Endothelial cell of hepatic sinusoid (primary cell): ENCODE results near the gene SERINC2.

Source experiments
- in situ Hi-C: cut with HindIII; loops from 2 replicates; pipeline ENCODE4 v1.10.0; 2017; ENCODE audit warnings: low sequenced_read_pairs

SERINC2 gene

GRCh38 chr1:31412732-31413404 lies at the start of gene SERINC2:
Gene SERINC2 (plus strand): TSS chr1:31413213. CDS start chr1:31413266, 53 bp downstream.
- in situ Hi-C loops = no loop called here

- in situ Hi-C loops = no loop called here
Observed at GRCh38 chr1:31364561-31365250, 48.3 kb upstream of the SERINC2 start.

DNA sequence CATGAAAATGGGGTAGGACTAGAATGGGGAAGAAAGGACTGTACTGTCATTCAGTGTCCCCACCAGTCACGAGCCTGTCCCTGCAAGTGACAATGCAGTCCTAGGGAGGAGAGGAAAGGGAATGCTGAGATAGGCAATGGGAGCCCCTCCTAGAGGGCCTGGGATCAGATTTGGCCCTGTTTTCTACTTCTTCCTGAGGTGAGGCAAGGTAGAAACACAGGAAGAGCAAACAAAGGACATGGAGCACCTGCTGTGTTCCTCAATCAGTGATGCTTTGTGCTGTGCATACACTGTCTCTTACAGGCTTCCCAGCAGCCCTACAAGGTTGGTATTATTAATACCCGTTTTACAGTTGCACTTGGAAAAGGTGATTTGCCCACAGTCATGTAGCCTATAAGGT lies 46.2 kb upstream of the SERINC2 start:
- in situ Hi-C loops = no loop called here

DNA sequence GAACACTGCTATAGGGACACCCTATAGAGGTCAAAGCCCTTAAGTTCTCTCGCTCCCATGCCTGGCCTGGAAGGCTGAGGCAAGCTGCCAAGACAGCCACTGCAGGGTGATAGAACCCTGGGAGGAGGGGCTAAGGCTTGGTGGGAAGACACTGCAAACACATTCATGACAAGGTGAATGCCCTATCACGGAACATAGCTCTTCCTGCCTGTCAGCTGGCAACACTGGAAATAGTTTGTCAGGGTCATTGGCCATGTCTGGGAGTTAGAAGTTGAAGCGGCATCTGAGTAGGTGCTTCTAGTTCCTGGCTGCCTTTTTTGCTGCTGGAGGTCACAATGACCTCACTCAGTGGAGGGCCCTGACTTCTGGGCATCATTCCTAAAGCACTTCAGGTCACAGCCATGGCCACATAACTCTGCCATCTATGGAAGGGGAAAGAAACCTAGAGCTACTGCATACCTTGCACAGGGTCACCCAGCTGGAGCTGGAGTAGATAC lies 44.4 kb upstream of the SERINC2 start:
- in situ Hi-C loops = no loop called here

DNA sequence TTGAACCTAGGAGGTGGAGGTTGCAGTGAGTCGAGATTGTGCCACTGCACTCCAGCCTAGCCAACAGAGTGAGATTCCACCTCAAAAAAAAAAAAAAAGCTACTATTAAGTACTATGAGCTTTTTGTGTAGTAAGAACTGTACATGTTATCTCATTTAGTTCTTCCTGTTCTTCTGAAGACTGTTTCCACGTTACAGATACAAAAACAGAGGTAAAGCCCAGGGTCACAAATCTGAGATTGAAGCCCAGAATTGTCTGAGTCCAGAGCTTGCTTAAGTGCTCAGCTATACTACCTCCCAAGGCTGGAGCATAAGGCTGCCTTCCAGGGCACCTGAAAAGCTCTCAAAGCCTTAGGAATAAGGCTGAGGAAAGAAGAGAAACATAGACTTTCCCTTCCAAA lies 43.0 kb upstream of the SERINC2 start:
- in situ Hi-C loops = no loop called here

DNA sequence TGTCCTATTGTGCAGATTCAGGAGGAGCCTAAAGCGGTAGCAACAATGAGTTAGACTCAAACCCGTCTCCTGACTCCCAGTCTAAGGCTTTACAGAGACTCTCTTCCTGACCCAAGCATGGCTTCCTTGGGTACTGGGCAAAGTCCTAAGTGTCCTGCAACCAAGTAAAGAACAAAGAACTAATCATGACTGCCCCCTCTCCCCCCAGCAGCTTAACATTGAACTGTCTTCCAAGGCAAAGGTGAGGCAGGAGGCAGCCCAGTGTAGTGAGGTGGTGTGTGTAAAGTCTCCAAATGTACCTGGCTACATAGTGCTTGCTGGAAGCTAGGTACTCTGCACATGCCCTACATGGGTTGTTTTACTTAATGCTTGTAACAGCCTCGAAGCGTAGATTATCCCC lies 42.4 kb upstream of the SERINC2 start:
- in situ Hi-C loops = no loop called here

- in situ Hi-C loops = no loop called here
Observed at GRCh38 chr1:31371121-31371959, 41.7 kb upstream of the SERINC2 start.

DNA sequence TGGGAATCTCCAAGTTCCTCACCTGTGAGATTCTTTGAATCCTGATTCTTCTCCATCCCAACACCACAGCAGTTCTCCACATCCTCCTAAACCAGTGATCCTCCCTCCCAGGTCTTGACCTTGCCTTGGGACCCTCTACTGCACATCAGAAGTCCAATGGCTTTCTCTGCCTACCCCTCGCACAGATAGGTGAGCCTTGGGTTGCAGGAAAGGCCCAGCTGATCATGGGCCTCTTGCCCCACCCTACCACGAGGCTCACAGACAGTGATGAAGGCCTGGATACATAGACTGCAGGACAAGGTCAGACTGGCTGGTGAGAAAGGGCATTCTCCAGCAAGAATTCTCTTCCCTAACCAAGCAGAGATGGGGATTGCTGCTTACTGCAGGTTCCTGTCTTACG lies 41.0 kb upstream of the SERINC2 start:
- in situ Hi-C loops = no loop called here

DNA sequence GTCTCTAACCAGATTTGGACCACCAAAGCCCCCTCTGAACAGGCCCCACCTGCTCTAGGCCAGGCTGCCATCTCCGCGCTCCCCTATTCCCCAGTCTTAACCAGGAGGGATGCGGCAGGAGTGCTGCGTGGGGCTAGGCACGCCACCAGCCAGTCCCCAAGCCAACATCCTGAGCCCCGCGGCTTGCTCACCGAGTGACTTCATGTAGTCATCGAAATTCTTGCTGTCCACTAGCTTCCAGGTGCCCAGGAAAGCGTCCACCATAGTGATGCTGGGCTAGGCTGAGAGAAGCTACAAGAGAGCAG lies 40.3 kb upstream of the SERINC2 start:
- in situ Hi-C loops = no loop called here

DNA sequence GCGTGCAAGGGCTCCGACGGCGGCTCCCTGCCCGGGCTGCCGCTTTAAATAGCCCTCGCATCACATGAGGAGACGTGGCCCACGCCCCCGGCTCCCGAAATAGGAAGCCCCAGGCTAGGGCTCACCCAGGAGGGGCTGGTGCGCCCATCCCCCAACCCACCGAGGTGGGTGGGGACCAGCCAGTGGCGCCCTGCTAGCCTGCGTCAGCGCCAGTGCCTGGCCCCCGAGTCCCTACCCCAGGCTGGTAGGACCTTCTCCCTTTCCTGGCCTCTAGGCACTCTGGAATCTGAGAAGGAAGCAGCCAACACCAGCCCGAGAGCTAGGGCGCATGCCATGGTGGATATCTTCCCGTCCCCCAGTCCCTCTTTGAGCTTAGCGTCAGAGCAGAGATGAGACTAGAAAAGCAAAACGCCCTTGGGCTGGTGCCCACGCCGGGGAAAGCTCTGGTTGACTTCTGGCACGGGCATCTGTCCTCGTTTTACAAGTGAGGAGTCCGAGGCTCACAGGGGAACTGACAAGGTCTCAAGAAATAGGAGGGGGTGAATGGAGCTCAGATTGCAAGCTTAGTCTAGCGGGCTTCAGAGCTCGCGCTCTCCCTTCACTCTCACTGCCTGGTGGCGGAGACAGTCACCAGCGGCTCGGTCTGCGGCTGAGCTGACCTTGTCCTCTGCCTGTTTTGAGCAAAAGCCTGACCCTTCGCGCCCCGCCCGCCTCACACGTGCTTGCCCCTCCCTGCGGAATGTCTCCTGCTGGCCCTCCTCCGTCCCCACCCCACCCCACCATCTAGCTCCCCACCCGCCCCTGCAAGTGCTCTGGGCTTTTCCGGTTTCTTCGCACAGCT lies 39.7 kb upstream of the SERINC2 start, which contains the start of gene FABP3:
Gene FABP3 (minus strand): TSS at position 21 of the 841 bp plus-strand sequence. CDS start 62 bp downstream, outside the sequence.
- in situ Hi-C loops = no loop called here

GRCh38 chr1:31373897-31374486 lies 39.0 kb upstream of the SERINC2 start:
- in situ Hi-C loops = no loop called here

- in situ Hi-C loops = no loop called here
Observed at GRCh38 chr1:31374511-31375196, 38.4 kb upstream of the SERINC2 start.

DNA sequence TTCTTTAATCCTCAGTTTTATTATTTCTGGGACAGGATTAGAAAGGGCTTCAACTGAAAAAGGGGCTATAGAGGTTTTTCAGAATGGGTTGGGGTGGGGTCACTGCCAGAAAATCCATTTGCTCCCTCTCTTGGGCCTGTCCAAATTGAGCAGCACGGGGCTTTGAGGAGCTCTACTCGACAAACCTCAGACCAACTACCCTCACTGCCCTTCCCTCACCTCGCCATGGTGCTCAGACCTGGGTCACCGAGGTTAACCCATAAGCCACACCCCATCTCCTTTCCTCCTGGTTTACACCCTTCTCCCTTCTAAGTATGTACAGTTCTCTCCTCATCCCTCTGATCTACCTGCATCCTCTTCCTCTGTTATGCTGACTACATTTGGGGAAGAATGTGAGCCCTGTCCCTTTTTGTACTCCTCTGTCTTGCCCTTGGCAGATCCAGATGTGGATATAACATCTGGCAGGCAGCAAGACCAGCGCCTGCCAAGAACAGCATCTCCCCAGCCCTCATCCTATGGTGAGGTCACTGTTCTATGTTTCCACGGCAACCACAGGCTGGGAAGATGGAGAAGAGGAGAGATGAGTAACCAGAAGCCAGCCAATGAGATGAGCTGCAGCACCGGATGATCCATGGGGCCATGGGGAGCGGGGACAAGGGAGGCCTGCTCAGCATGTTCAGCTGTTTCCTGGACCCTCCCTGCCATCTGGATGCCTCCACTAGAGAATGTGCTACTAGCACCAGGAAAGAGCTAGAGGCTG lies 36.5 kb upstream of the SERINC2 start:
- in situ Hi-C loops = no loop called here

DNA sequence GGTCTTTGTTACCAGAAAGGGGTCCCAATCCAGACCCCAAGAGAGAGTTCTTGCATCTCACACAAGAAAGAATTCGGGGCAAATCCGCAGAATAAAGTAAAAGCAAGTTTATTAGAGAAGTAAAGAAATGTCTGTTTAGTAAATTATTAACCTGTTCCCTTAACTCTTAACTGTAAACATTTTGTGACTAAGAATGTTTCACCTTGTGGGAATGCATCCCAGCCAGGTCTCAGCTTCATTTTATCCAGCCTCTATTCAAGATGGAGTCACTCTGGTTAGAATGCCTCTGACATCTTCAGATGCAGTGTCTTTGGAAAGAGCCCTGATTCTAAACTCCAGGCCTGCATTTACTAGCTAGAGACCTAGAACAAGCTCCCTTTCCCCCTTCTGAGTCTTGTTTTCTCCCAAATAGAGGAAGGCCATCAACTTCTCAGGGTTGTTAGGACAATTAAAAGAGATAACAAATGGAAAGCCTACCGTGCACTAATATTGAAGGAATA lies 35.6 kb upstream of the SERINC2 start:
- in situ Hi-C loops = no loop called here

GRCh38 chr1:31378001-31378400 lies 35.0 kb upstream of the SERINC2 start:
- in situ Hi-C loops = no loop called here

DNA sequence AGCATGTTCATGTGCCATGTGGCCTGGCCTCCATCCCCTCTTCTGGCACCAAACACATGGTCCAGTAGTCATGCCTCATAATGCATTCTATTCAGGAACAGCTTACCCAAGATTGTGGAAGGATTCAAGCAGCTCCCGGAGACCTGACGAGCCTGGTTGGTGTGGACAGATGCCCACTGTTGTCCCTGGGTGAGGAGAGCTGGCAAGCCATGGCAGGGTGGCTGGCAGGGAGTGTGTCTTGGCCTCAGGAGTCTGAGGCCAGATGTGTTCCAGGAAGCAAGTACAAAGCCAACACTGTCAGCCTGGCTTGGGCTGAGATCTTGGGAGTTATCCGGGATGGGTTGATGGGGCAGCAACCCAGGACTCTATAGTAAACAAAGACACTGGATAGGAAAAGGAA lies 32.8 kb upstream of the SERINC2 start:
- in situ Hi-C loops = no loop called here

DNA sequence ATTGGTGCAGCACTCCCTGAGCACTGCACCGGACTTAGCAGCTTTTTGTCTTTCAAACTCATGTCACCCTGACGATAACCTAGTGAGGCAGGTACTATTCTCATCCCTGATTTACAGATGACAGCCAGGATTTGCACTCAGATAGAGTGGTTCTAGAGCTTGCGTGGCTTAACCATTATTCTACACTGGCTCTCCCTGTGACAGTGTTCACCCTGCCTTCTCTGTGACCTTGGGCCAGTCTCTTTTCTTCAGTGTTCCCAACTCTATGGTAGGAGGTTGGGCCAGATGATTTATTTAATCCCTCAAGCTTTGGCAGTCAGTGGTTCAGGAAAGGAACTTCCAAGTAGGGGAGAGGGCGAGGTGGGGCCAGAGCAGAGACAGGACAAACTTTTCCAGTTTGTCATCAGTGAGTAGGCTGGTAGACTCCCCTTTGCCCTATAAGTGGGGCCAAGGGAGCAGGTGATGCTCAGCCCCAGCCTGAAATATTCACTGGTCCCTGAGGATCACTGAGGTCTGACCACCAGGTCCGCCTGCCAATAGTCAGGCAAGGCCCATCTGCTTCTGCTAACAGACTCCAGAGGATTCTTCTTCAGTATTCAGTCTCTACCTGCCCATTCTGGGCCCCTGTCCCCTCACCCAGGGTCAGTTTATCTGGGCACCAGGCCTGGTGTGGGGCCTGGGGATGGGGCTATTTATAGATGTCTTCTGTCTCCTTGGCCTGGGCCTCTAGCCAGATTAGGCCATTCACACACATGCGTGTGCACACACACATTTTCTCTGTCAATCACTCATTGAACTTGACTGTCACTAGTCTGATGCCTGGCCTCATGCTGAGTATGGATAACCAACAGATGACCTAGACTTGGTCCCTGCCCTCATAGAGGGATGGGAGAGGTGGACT lies 31.4 kb upstream of the SERINC2 start:
- in situ Hi-C loops = no loop called here
